ENCODE results near the gene CFAP251.

Gene CFAP251

DNA sequence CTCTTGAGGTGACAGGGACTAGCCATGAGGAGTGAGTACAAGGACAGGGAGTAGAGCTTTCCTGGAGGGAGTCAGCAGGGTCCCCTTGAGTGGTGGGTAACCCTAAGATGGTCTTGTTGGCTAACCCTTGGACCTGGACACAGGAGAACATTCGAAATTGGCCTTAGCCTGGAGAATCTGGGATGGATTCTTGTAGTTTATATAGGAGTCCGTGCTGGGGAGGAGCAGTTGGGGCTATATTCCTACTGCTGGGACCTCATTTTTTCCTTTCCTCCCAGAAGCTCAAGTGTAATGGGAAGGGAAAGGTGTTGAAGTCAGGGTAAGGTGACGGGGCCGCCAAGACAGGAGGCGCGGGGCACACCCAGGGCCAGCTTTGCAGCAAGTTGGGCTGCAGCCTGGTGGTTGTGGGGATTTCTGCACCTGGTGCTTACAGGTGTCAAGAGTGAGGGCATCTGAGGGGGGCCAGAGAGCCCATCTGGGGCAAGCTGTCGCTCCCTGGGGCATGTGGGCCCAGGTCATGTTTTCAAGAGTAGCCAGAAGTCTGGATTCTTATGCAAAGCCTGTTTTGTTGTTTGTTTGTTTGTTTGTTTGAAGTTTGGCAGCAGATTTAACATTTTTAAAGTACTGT is 108.4 kb downstream of the CFAP251 start:
- Histone ChIP-seq H3K36me3 (ENCODE audit: insufficient read depth, insufficient read length, low read length) (no peaks in the 10 kb centered on the region), H3K9me3 (ENCODE audit: insufficient read depth, low read length) (no peaks in the 10 kb centered on the region), H3K4me3 (ENCODE audit: insufficient read length, low read depth) (no peak overlapping the region), H3K4me1 (ENCODE audit: insufficient read depth, insufficient read length) (peaks cover 24% of the 10 kb centered on the region), H3K27me3 (ENCODE audit: insufficient read depth, insufficient read length) (peaks cover 12% of the 10 kb centered on the region), H3K9ac (ENCODE audit: insufficient read length, low read depth) (no peak overlapping the region)
- DNase-seq (ENCODE audit: low read depth, low spot score) = no peak
- TF ChIP-seq ZNF274 (IDR thresholded peaks at IDR 0.05; ENCODE audit: low read depth, low read length) (no peak), SUZ12 (IDR thresholded peaks at IDR 0.05; ENCODE audit: extremely low read depth, insufficient read depth, insufficient read length) (no peak), YY1 (IDR thresholded peaks at IDR 0.05; ENCODE audit: insufficient read depth, insufficient read length) (no peak)

DNA sequence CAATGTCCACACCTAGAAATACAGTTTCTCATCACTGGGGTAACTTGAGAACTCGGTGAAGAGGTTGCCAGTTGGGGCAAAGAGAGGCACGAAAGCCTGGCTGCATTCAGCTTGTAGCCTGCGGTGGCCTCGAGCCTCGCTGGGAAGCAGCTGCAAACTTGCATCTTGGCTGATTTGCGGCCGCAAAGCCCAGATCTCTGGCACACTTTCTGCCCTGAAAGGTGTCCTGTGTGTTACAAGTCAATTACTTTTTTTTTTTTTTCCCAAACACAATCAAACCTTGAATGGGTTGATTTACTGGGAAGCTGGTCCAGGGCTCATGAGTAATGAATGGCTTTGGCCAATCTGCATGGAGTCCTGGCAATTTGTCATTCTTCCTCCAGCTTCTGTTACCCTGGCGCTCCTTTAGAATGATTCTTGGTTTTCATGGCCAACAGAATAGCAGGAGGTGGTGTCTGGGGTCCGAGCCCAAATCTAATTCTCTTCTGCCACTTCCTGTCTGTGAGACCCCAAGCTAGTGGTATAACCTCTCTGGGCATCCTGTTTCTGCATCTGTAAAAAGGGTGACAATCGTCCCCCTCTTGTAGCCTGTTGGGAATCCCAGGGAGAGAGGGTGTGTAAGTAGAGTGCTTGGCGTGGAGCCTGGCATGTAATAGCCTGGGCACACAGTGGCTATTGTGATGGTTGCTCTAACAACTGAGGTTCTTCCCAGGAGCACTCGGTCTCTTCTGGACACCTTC is 109.9 kb downstream of the CFAP251 start:
- no peak for DNase-seq (ENCODE audit: low read depth, low spot score)
- no peak for TF ChIP-seq ZNF274 (IDR thresholded peaks at IDR 0.05; ENCODE audit: low read depth, low read length)
- no peak for TF ChIP-seq YY1 (IDR thresholded peaks at IDR 0.05; ENCODE audit: insufficient read depth, insufficient read length)
- no peak for TF ChIP-seq SUZ12 (IDR thresholded peaks at IDR 0.05; ENCODE audit: extremely low read depth, insufficient read depth, insufficient read length)
- Histone ChIP-seq H3K4me3 (ENCODE audit: insufficient read length, low read depth) (no peak overlapping the region), H3K9me3 (ENCODE audit: insufficient read depth, low read length) (no peaks in the 10 kb centered on the region), H3K27me3 (ENCODE audit: insufficient read depth, insufficient read length) (peaks cover 4% of the 10 kb centered on the region), H3K4me1 (ENCODE audit: insufficient read depth, insufficient read length) (peaks cover 21% of the 10 kb centered on the region), H3K9ac (ENCODE audit: insufficient read length, low read depth) (no peak overlapping the region), H3K36me3 (ENCODE audit: insufficient read depth, insufficient read length, low read length) (no peaks in the 10 kb centered on the region)

DNA sequence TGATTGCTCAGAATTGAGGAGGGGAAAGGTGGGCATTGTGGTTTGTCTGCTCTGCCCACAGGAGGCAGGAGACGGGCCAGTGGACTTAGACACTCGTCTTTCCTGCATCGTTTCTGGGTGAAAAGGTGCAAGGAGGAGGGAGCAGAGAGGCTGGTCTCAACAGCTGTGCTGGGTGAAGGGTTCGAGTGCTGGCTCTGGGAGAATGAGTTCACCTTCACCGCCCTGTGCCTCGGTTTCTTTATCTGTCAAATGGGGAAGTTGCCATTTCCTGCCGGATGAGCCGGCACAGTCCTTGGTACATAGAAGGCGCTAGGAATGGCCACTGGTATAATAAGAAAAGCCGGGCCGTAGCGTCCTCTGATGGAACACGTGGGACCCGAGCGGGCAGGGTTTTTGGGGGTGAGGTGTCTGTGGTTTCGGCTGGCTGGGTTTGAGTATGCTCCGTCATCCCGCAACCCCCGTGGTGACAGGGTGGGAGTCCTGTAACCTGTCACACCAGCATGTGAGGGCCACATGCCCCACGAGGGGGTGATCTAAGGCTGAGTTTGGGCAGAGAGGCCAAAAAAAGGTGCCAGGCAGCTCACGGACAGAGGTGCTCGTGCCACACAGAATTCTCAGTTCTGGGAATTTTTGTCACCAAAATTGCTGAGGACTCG is 110.6 kb downstream of the CFAP251 start:
- Histone ChIP-seq H3K9ac (ENCODE audit: insufficient read length, low read depth) (no peak overlapping the region), H3K36me3 (ENCODE audit: insufficient read depth, insufficient read length, low read length) (no peaks in the 10 kb centered on the region), H3K4me1 (ENCODE audit: insufficient read depth, insufficient read length) (peaks cover 16% of the 10 kb centered on the region), H3K9me3 (ENCODE audit: insufficient read depth, low read length) (no peaks in the 10 kb centered on the region), H3K4me3 (ENCODE audit: insufficient read length, low read depth) (no peak overlapping the region), H3K27me3 (ENCODE audit: insufficient read depth, insufficient read length) (no peaks in the 10 kb centered on the region)
- TF ChIP-seq SUZ12 (IDR thresholded peaks at IDR 0.05; ENCODE audit: extremely low read depth, insufficient read depth, insufficient read length) (no peak), ZNF274 (IDR thresholded peaks at IDR 0.05; ENCODE audit: low read depth, low read length) (no peak), YY1 (IDR thresholded peaks at IDR 0.05; ENCODE audit: insufficient read depth, insufficient read length) (no peak)
- no peak for DNase-seq (ENCODE audit: low read depth, low spot score)

DNA sequence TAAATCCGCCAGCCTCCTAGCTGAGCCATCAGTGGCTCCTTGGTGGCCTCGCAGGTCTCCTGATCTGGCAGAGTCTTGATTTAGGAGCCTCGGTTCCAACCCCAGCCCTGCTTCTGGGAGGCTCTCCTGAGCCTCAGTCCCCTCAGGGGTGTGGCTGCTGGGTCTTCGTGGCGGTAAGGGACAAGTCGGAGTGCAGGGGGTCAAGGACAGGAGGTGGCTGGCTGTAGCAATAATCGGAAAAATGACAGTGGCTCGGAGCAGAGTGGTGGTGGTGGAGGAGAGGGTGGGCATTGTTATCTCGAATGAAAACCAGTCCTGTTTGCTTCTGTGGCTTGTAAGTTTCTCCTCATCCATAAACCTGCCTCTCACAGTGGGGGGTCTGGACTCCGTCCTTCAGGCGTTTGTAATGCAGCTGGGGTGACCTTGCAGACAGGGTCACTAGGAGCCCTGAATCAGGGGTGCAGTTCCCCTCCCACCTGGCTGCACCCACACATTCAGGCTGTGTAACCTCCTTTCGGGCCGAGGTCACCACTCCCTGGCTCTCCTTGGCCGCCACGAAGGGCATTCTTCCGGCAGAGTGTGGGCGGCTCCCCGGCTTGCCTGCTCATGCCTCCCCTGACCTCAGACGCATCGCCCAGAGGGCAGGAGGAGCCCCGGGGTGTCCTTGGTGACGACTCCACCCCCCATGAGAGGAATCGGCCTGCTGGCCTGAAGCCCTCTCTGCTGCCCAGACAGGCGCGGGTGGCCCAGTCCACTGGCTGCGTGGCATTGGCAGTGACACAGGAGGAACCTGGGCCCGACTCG is 111.4 kb downstream of the CFAP251 start:
- TF ChIP-seq ZNF274 (IDR thresholded peaks at IDR 0.05; ENCODE audit: low read depth, low read length) (no peak), YY1 (IDR thresholded peaks at IDR 0.05; ENCODE audit: insufficient read depth, insufficient read length) (no peak), SUZ12 (IDR thresholded peaks at IDR 0.05; ENCODE audit: extremely low read depth, insufficient read depth, insufficient read length) (no peak)
- H3K36me3 ChIP-seq (ENCODE audit: insufficient read depth, insufficient read length, low read length) = no peaks in the 10 kb centered on the region
- H3K4me3 ChIP-seq (ENCODE audit: insufficient read length, low read depth) = no peak overlapping the region
- DNase-seq (ENCODE audit: low read depth, low spot score) = no peak
- no peaks in the 10 kb centered on the region for H3K9me3 ChIP-seq (ENCODE audit: insufficient read depth, low read length)
- no peak overlapping the region for H3K9ac ChIP-seq (ENCODE audit: insufficient read length, low read depth)
- peaks cover 13% of the 10 kb centered on the region for H3K4me1 ChIP-seq (ENCODE audit: insufficient read depth, insufficient read length)
- no peaks in the 10 kb centered on the region for H3K27me3 ChIP-seq (ENCODE audit: insufficient read depth, insufficient read length)

DNA sequence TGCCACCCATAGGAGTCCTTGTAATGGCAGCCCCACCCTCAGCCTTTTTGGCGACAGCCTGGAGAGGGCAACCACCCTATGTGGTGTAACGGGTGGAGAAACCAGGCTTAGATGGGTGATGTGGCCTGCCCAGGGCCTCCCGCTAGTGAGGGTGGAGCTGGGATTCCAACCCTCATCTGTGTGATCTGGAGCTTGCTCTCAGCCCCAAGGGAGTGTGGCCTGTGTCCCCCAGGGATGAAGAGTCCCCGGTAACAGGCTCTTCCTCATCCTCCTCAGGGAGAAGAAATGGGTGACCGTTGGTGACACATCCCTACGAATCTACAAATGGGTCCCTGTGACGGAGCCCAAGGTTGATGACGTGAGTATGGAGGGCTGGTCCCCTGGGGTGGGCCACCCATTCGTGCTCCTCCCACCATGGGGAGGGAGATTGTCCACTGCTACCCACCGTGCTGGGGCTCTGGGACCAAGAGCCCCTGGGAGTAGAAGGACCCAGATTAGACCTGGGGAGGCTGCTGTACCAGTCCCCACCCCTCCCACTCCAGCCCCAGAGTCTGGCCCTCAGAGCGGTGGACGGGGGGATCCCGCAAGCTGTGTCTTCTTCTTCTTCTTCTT is 112.1 kb downstream of the CFAP251 start:
- Histone ChIP-seq H3K9me3 (ENCODE audit: insufficient read depth, low read length) (no peaks in the 10 kb centered on the region), H3K4me1 (ENCODE audit: insufficient read depth, insufficient read length) (peaks cover 13% of the 10 kb centered on the region), H3K36me3 (ENCODE audit: insufficient read depth, insufficient read length, low read length) (peaks cover 5% of the 10 kb centered on the region), H3K4me3 (ENCODE audit: insufficient read length, low read depth) (no peak overlapping the region), H3K27me3 (ENCODE audit: insufficient read depth, insufficient read length) (no peaks in the 10 kb centered on the region), H3K9ac (ENCODE audit: insufficient read length, low read depth) (no peak overlapping the region)
- TF ChIP-seq SUZ12 (IDR thresholded peaks at IDR 0.05; ENCODE audit: extremely low read depth, insufficient read depth, insufficient read length) (no peak), YY1 (IDR thresholded peaks at IDR 0.05; ENCODE audit: insufficient read depth, insufficient read length) (no peak), ZNF274 (IDR thresholded peaks at IDR 0.05; ENCODE audit: low read depth, low read length) (no peak)
- no peak for DNase-seq (ENCODE audit: low read depth, low spot score)

DNA sequence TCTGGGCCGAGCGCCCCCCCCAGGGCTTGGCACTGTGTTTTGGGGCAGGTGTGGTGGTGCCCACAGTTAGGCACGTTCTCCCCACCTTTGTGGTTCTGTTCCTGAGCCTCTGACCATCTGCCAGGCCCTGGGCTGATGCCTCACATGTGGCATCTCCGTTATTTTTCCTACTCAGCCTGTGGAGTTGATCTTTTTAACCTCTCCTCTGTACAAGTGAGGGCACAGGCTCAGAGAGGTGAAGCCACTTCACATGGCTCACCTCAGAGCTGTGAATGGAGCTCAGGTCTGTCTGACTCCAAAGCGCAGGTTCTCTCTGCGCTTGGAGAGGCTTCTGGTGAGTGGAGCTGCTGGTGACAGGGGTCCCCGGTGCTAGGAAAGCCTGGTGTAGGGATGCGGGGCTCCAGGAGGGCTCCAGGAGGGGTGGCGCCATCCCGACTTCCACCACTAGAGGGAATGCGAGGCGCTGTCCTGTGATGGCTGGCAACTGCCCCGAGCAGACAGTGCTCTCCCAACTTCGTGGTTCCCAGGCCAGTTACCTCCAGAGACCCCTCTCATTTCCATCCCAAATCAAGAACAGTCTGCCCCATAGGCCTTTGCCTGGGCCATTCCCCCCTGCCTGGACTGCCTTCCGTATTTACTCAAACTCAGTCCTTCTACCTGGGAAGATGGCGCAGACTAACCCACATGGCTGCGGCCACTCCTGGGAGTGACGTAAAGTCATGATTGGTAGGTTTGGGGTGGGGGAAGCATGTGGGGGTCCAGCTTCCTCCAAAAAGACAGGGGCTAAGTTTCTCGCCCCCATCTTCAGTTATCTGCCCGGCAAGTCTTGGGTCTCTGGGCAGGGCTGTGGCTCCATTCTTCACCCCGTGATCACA is 113.2 kb downstream of the CFAP251 start:
- Histone ChIP-seq H3K27me3 (ENCODE audit: insufficient read depth, insufficient read length) (no peaks in the 10 kb centered on the region), H3K4me3 (ENCODE audit: insufficient read length, low read depth) (no peak overlapping the region), H3K36me3 (ENCODE audit: insufficient read depth, insufficient read length, low read length) (peaks cover 9% of the 10 kb centered on the region), H3K4me1 (ENCODE audit: insufficient read depth, insufficient read length) (peaks cover 13% of the 10 kb centered on the region), H3K9me3 (ENCODE audit: insufficient read depth, low read length) (no peaks in the 10 kb centered on the region), H3K9ac (ENCODE audit: insufficient read length, low read depth) (no peak overlapping the region)
- DNase-seq (ENCODE audit: low read depth, low spot score) = no peak
- TF ChIP-seq SUZ12 (IDR thresholded peaks at IDR 0.05; ENCODE audit: extremely low read depth, insufficient read depth, insufficient read length) = no peak
- no peak for TF ChIP-seq YY1 (IDR thresholded peaks at IDR 0.05; ENCODE audit: insufficient read depth, insufficient read length)
- no peak for TF ChIP-seq ZNF274 (IDR thresholded peaks at IDR 0.05; ENCODE audit: low read depth, low read length)
